ENCODE measurements around the gene ADAMTS20.

GRCh38 chr12:43348221-43348620 is 203.8 kb downstream of the ADAMTS20 start:
- no peak for TF ChIP-seq CTCF (IDR thresholded peaks at IDR 0.05)
- TF ChIP-seq POLR2A (IDR thresholded peaks at IDR 0.05): no peak

Data from Peyer's patch (tissue), 4 donors.